Non-pigmented ciliary epithelial cell (primary cell): Measurements from ENCODE around the gene GRM7.

Source experiments
- DNase-seq: peaks from one replicate; pipeline ENCODE4 v3.0.0-alpha.2; 2010; ENCODE audit warnings: low read depth

GRM7 gene

GRCh38 chr3:7581831-7582230 lies 720.9 kb downstream of the GRM7 start:
- DNase-seq = no peak

- DNase-seq = no peak
Measured at GRCh38 chr3:7585052-7585451, 724.1 kb downstream of the GRM7 start.

GRCh38 chr3:7588236-7588635 lies 727.3 kb downstream of the GRM7 start:
- DNase-seq = no peak

GRCh38 chr3:7589526-7589925 lies 728.6 kb downstream of the GRM7 start:
- DNase-seq = no peak

- no peak for DNase-seq
Measured at GRCh38 chr3:7602297-7602696, 741.4 kb downstream of the GRM7 start.

GRCh38 chr3:7607083-7607482 lies 746.2 kb downstream of the GRM7 start:
- no peak for DNase-seq

GRCh38 chr3:7607676-7608075 lies 746.8 kb downstream of the GRM7 start:
- no peak for DNase-seq

GRCh38 chr3:7610634-7611033 lies 749.7 kb downstream of the GRM7 start:
- no peak for DNase-seq

- DNase-seq = no peak
Measured at GRCh38 chr3:7615043-7615442, 754.1 kb downstream of the GRM7 start.

- DNase-seq = no peak
Measured at GRCh38 chr3:7618606-7619005, 757.7 kb downstream of the GRM7 start.

- no peak for DNase-seq
Measured at GRCh38 chr3:7620401-7620800, 759.5 kb downstream of the GRM7 start.

GRCh38 chr3:7621046-7621630 lies 760.2 kb downstream of the GRM7 start:
- no peak for DNase-seq

GRCh38 chr3:7621651-7622050 lies 760.7 kb downstream of the GRM7 start:
- DNase-seq = no peak

- no peak for DNase-seq
Measured at GRCh38 chr3:7625021-7625420, 764.1 kb downstream of the GRM7 start.

- no peak for DNase-seq
Measured at GRCh38 chr3:7630351-7630911, 769.5 kb downstream of the GRM7 start.

- DNase-seq = no peak
Measured at GRCh38 chr3:7630925-7631324, 770.0 kb downstream of the GRM7 start.

- DNase-seq = no peak
Measured at GRCh38 chr3:7632305-7632704, 771.4 kb downstream of the GRM7 start.

GRCh38 chr3:7637694-7638093 lies 776.8 kb downstream of the GRM7 start:
- DNase-seq = no peak

GRCh38 chr3:7638103-7638502 lies 777.2 kb downstream of the GRM7 start:
- DNase-seq = no peak

GRCh38 chr3:7640787-7641186 lies 779.9 kb downstream of the GRM7 start:
- no peak for DNase-seq

GRCh38 chr3:7646851-7647250 lies 785.9 kb downstream of the GRM7 start:
- DNase-seq = no peak

GRCh38 chr3:7650466-7650865 lies 789.6 kb downstream of the GRM7 start:
- DNase-seq = no peak

GRCh38 chr3:7651274-7651673 lies 790.4 kb downstream of the GRM7 start:
- no peak for DNase-seq
